ENCODE results near the gene RIPK1. TPM values are rescaled to one million over a fixed set of nuclear protein-coding genes. Genes with fewer than 3 reads are reported as not detected.

The RIPK1 gene
- total and polyA plus RNA-seq, 9 of the 15 experiments (the other 6 are each of a cell fraction or from before 2014, with no cell fraction given): 3.8 to 24.9 (median 17.7) TPM

DNA sequence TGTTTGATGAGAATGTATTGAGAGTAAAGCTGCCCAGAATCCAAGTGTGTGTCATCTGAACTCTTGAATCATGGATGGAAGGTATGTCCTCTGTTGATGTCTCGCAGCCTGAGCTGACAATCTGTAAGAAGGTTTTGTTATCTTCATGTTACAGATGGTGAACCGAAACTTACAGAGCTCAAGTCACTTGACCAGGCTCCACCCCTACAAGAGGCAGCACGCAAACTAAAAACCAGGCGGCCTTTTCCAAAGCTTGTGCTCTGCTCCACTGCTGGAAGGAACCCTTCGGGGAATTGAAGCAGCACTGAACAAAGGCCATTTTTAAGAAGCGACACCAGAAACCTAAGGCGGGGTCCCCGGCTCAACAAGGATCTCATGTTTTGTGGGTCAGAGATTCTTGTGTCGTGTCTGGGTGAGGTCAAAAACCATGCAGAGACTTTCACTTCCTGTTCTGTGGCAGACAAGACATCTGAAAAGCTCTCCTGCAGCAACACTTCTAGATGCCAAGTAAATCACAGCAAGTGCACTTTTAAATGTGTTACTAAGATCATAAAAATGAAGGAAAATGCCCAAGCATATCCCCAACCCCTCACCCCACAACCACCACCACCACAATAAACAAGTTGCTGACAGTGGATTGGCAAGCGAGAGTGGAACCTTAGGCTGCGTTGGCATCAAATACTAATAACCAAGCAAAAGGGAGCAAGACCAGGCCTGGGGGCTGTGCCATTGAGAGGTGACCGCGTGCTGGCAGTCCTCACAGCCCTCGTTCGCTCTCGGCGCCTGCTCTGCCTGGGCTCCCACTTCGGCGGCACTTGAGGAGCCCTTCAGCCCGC, 41.3 kb upstream of the RIPK1 start (continued):
- TF ChIP-seq, protein P1, sequence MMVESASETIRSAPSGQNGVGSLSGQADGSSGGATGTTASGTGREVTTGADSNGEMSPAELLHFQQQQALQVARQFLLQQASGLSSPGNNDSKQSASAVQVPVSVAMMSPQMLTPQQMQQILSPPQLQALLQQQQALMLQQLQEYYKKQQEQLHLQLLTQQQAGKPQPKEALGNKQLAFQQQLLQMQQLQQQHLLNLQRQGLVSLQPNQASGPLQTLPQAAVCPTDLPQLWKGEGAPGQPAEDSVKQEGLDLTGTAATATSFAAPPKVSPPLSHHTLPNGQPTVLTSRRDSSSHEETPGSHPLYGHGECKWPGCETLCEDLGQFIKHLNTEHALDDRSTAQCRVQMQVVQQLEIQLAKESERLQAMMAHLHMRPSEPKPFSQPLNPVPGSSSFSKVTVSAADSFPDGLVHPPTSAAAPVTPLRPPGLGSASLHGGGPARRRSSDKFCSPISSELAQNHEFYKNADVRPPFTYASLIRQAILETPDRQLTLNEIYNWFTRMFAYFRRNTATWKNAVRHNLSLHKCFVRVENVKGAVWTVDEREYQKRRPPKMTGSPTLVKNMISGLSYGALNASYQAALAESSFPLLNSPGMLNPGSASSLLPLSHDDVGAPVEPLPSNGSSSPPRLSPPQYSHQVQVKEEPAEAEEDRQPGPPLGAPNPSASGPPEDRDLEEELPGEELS (CRISPR knock-in tag; IDR thresholded peaks at IDR 0.05; ENCODE audit: borderline replicate concordance): no peak
- peak; percentile 49 for TF ChIP-seq MYC (IDR thresholded peaks at IDR 0.05; ENCODE audit: low read depth, low read length)
- no peak for TF ChIP-seq MYC (CRISPR knock-in tag; IDR thresholded peaks at IDR 0.05; ENCODE audit: borderline replicate concordance, low read depth)
- TF ChIP-seq KDM2B (CRISPR knock-in tag; IDR thresholded peaks at IDR 0.05): no peak
- TF ChIP-seq ILF3 (IDR thresholded peaks at IDR 0.05; ENCODE audit: borderline replicate concordance): no peak
- peak; percentile 92 for TF ChIP-seq L3MBTL2 (IDR thresholded peaks at IDR 0.05)
- TF ChIP-seq ZNF589 (CRISPR knock-in tag; IDR thresholded peaks at IDR 0.05; ENCODE audit: low read depth): peak; percentile 18; the same call in 1 of the 2 replicates
- TF ChIP-seq, protein P2, sequence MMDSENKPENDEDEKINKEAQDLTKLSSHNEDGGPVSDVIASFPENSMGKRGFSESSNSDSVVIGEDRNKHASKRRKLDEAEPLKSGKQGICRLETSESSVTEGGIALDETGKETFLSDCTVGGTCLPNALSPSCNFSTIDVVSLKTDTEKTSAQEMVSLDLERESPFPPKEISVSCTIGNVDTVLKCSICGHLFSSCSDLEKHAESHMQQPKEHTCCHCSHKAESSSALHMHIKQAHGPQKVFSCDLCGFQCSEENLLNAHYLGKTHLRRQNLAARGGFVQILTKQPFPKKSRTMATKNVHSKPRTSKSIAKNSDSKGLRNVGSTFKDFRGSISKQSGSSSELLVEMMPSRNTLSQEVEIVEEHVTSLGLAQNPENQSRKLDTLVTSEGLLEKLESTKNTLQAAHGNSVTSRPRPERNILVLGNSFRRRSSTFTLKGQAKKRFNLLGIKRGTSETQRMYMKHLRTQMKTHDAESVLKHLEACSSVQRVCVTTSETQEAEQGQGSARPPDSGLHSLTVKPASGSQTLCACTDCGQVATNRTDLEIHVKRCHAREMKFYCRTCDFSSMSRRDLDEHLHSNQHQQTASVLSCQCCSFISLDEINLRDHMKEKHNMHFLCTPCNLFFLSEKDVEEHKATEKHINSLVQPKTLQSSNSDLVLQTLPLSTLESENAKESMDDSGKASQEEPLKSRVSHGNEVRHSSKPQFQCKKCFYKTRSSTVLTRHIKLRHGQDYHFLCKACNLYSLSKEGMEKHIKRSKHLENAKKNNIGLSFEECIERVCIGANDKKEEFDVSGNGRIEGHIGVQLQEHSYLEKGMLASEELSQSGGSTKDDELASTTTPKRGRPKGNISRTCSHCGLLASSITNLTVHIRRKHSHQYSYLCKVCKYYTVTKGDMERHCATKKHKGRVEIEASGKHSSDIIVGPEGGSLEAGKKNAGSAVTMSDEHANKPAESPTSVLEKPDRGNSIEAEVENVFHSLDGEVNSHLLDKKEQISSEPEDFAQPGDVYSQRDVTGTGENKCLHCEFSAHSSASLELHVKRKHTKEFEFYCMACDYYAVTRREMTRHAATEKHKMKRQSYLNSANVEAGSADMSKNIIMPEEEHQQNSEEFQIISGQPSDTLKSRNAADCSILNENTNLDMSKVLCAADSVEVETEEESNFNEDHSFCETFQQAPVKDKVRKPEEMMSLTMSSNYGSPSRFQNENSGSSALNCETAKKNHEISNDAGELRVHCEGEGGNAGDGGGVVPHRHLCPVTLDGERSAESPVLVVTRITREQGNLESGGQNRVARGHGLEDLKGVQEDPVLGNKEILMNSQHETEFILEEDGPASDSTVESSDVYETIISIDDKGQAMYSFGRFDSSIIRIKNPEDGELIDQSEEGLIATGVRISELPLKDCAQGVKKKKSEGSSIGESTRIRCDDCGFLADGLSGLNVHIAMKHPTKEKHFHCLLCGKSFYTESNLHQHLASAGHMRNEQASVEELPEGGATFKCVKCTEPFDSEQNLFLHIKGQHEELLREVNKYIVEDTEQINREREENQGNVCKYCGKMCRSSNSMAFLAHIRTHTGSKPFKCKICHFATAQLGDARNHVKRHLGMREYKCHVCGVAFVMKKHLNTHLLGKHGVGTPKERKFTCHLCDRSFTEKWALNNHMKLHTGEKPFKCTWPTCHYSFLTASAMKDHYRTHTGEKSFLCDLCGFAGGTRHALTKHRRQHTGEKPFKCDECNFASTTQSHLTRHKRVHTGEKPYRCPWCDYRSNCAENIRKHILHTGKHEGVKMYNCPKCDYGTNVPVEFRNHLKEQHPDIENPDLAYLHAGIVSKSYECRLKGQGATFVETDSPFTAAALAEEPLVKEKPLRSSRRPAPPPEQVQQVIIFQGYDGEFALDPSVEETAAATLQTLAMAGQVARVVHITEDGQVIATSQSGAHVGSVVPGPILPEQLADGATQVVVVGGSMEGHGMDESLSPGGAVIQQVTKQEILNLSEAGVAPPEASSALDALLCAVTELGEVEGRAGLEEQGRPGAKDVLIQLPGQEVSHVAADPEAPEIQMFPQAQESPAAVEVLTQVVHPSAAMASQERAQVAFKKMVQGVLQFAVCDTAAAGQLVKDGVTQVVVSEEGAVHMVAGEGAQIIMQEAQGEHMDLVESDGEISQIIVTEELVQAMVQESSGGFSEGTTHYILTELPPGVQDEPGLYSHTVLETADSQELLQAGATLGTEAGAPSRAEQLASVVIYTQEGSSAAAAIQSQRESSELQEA (IDR thresholded peaks at IDR 0.05; ENCODE audit: low read depth): no peak
- peak; percentile 51; the same call in 1 of the 2 replicates for TF ChIP-seq DIDO1 (tag; IDR thresholded peaks at IDR 0.05; ENCODE audit: low read depth)
- TF ChIP-seq, protein P3, sequence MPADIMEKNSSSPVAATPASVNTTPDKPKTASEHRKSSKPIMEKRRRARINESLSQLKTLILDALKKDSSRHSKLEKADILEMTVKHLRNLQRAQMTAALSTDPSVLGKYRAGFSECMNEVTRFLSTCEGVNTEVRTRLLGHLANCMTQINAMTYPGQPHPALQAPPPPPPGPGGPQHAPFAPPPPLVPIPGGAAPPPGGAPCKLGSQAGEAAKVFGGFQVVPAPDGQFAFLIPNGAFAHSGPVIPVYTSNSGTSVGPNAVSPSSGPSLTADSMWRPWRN (IDR thresholded peaks at IDR 0.05; ENCODE audit: low read depth): 0 out of 2 replicates have a peak, but pooled peaks have one; percentile 20
- TF ChIP-seq SMARCA5 (IDR thresholded peaks at IDR 0.05): no peak
- TF ChIP-seq, protein P4, sequence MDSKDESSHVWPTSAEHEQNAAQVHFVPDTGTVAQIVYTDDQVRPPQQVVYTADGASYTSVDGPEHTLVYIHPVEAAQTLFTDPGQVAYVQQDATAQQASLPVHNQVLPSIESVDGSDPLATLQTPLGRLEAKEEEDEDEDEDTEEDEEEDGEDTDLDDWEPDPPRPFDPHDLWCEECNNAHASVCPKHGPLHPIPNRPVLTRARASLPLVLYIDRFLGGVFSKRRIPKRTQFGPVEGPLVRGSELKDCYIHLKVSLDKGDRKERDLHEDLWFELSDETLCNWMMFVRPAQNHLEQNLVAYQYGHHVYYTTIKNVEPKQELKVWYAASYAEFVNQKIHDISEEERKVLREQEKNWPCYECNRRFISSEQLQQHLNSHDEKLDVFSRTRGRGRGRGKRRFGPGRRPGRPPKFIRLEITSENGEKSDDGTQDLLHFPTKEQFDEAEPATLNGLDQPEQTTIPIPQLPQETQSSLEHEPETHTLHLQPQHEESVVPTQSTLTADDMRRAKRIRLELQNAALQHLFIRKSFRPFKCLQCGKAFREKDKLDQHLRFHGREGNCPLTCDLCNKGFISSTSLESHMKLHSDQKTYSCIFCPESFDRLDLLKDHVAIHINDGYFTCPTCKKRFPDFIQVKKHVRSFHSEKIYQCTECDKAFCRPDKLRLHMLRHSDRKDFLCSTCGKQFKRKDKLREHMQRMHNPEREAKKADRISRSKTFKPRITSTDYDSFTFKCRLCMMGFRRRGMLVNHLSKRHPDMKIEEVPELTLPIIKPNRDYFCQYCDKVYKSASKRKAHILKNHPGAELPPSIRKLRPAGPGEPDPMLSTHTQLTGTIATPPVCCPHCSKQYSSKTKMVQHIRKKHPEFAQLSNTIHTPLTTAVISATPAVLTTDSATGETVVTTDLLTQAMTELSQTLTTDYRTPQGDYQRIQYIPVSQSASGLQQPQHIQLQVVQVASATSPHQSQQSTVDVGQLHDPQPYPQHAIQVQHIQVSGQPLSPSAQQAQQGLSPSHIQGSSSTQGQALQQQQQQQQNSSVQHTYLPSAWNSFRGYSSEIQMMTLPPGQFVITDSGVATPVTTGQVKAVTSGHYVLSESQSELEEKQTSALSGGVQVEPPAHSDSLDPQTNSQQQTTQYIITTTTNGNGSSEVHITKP (IDR thresholded peaks at IDR 0.05; ENCODE audit: partially characterized antibody): peak; percentile 20
